Astrocyte (in vitro differentiated cells and primary cell): ENCODE results near the gene WDR37. TPM values are rescaled to one million over a fixed set of nuclear protein-coding genes. Genes with fewer than 3 reads are reported as not detected.
A peak's percentile ranks its signal among the peaks of the same experiment; 100 is the strongest.

Experiments
- DNase-seq: peaks from one replicate; pipeline ENCODE4 v3.0.0-alpha.2; 2010; ENCODE audit warnings: low read depth
- FAIRE-seq: peaks from 2 replicates; lab custom pipeline; 2011; peaks lifted over from hg19 to GRCh38; lab: Jason Lieb, UNC
- H2AFZ ChIP-seq: 2 replicates; pipeline ENCODE4 v1.6.0; 2012; ENCODE audit warnings: low read depth, low read length, inconsistent platforms
- H3K27ac ChIP-seq: 2 replicates; pipeline ENCODE4 v1.5.1; 2011; ENCODE audit warnings: low read depth, low read length, inconsistent platforms
- H3K27me3 ChIP-seq: 2 replicates; pipeline ENCODE4 v1.6.0; 2011; ENCODE audit warnings: low read length, inconsistent platforms; ENCODE audit not compliant: insufficient read depth
- H3K36me3 ChIP-seq: 2 replicates; pipeline ENCODE4 v1.5.1; 2011; ENCODE audit warnings: low read length, inconsistent platforms; ENCODE audit not compliant: insufficient read depth
- H3K4me1 ChIP-seq: 2 replicates; pipeline ENCODE4 v1.5.1; 2011; ENCODE audit warnings: low read length, inconsistent platforms; ENCODE audit not compliant: insufficient read depth
- H3K4me2 ChIP-seq: 2 replicates; pipeline ENCODE4 v1.6.0; 2012; ENCODE audit warnings: low read length, inconsistent platforms
- H3K4me3 ChIP-seq: 2 replicates; pipeline ENCODE4 v1.5.1; 2011; ENCODE audit warnings: low read depth, mild to moderate bottlenecking, low read length, inconsistent platforms; ENCODE audit not compliant: insufficient read depth
- H3K79me2 ChIP-seq: 2 replicates; pipeline ENCODE4 v1.6.0; 2012; ENCODE audit warnings: mild to moderate bottlenecking, low read length, inconsistent platforms; ENCODE audit not compliant: insufficient read depth
- H3K9ac ChIP-seq: 2 replicates; pipeline ENCODE4 v1.6.0; 2012; ENCODE audit warnings: mild to moderate bottlenecking, low read length, inconsistent platforms
- H3K9me3 ChIP-seq: 2 replicates; pipeline ENCODE4 v1.5.1; 2012; ENCODE audit warnings: low read depth, mild to moderate bottlenecking, low read length, inconsistent platforms; ENCODE audit not compliant: insufficient read depth
- H4K20me1 ChIP-seq: 2 replicates; pipeline ENCODE4 v1.6.0; 2012; ENCODE audit warnings: low read length, inconsistent platforms; ENCODE audit not compliant: insufficient read depth
- H3K27ac Mint-ChIP-seq: one replicate; pipeline ENCODE4 v1.8.0; 2021; ENCODE audit warnings: mild to moderate bottlenecking, mixed read lengths; ENCODE audit not compliant: unreplicated experiment
- H3K27me3 Mint-ChIP-seq: one replicate; pipeline ENCODE4 v1.8.0; 2021; ENCODE audit warnings: low read depth, mixed read lengths; ENCODE audit not compliant: unreplicated experiment
- H3K36me3 Mint-ChIP-seq: one replicate; pipeline ENCODE4 v1.8.0; 2021; ENCODE audit warnings: low read depth, mixed read lengths; ENCODE audit not compliant: unreplicated experiment
- H3K4me1 Mint-ChIP-seq: one replicate; pipeline ENCODE4 v1.8.0; 2021; ENCODE audit warnings: low read depth, mixed read lengths; ENCODE audit not compliant: unreplicated experiment
- H3K4me3 Mint-ChIP-seq: one replicate; pipeline ENCODE4 v1.8.0; 2021; ENCODE audit warnings: mild to moderate bottlenecking, moderate library complexity, mixed read lengths; ENCODE audit not compliant: unreplicated experiment
- H3K9me3 Mint-ChIP-seq: one replicate; pipeline ENCODE4 v1.8.0; 2021; ENCODE audit warnings: mild to moderate bottlenecking, mixed read lengths; ENCODE audit not compliant: unreplicated experiment
- CTCF ChIP-seq: IDR thresholded peaks from 2 replicates; pipeline ENCODE4 v1.5.1; 2011; ENCODE audit warnings: low read depth, mild to moderate bottlenecking, inconsistent platforms, low read length, moderate library complexity; ENCODE audit not compliant: insufficient read depth
- EZH2 ChIP-seq: IDR thresholded peaks from 2 replicates; pipeline ENCODE4 v1.6.1; 2012; ENCODE audit warnings: mild to moderate bottlenecking, low read length, inconsistent platforms; ENCODE audit not compliant: insufficient read depth
- total RNA-seq: library from RNA; stranded (reverse); gene quantifications from 2 replicates; pipeline ENCODE4 v1.2.1, GENCODE V29; 2021

WDR37 gene
- total RNA-seq, 1 donor from 2014 or later = 22.8 TPM

GRCh38 chr10:1109795-1110673 is 53.8 kb downstream of the WDR37 start:
- H3K9ac ChIP-seq = peak overlapping the region; percentile 16
- peaks cover 8% of the 10 kb centered on the region for H4K20me1 ChIP-seq
- Mint-ChIP-seq H3K4me1 (peaks cover 23% of the 10 kb centered on the region), H3K27me3 (no peaks in the 10 kb centered on the region), H3K9me3 (no peaks in the 10 kb centered on the region), H3K36me3 (peaks cover 34% of the 10 kb centered on the region), H3K4me3 (peak overlapping the region; percentile 67), H3K27ac (peak overlapping the region; percentile 96)
- FAIRE-seq (peak; percentile 80), DNase-seq (peak; percentile 86)
- H3K4me3 ChIP-seq = no peak overlapping the region
- no peaks in the 10 kb centered on the region for H3K27me3 ChIP-seq
- no peak overlapping the region for H2AFZ ChIP-seq
- H3K79me2 ChIP-seq = peaks cover 22% of the 10 kb centered on the region
- peak overlapping the region; percentile 71 for H3K27ac ChIP-seq
- peak overlapping the region; percentile 63 for H3K4me2 ChIP-seq
- TF ChIP-seq CTCF (peak; percentile 72), EZH2 (no peak)
- H3K9me3 ChIP-seq = no peaks in the 10 kb centered on the region
- peaks cover 27% of the 10 kb centered on the region for H3K36me3 ChIP-seq
- peaks cover 7% of the 10 kb centered on the region for H3K4me1 ChIP-seq

- H3K4me2 ChIP-seq = peak overlapping the region; percentile 63
- Mint-ChIP-seq H3K36me3 (peaks cover 33% of the 10 kb centered on the region), H3K27me3 (no peaks in the 10 kb centered on the region), H3K27ac (peak overlapping the region; percentile 96), H3K4me1 (peaks cover 23% of the 10 kb centered on the region), H3K4me3 (peak overlapping the region; percentile 67), H3K9me3 (no peaks in the 10 kb centered on the region)
- peaks cover 22% of the 10 kb centered on the region for H3K79me2 ChIP-seq
- DNase-seq (no peak), FAIRE-seq (no peak)
- H3K27ac ChIP-seq = peak overlapping the region; percentile 71
- no peaks in the 10 kb centered on the region for H3K9me3 ChIP-seq
- peaks cover 7% of the 10 kb centered on the region for H3K4me1 ChIP-seq
- peaks cover 15% of the 10 kb centered on the region for H4K20me1 ChIP-seq
- no peak overlapping the region for H2AFZ ChIP-seq
- no peaks in the 10 kb centered on the region for H3K27me3 ChIP-seq
- H3K36me3 ChIP-seq = peaks cover 25% of the 10 kb centered on the region
- no peak overlapping the region for H3K4me3 ChIP-seq
- H3K9ac ChIP-seq = peak overlapping the region; percentile 16
- TF ChIP-seq CTCF = no peak
- TF ChIP-seq EZH2 = no peak
Observed at GRCh38 chr10:1110674-1111119, 54.5 kb downstream of the WDR37 start.

GRCh38 chr10:1114315-1114714 is 58.1 kb downstream of the WDR37 start:
- Mint-ChIP-seq H3K27me3 (no peaks in the 10 kb centered on the region), H3K4me3 (no peak overlapping the region), H3K9me3 (no peaks in the 10 kb centered on the region), H3K27ac (no peak overlapping the region), H3K4me1 (peaks cover 23% of the 10 kb centered on the region), H3K36me3 (peaks cover 39% of the 10 kb centered on the region)
- TF ChIP-seq EZH2 = no peak
- TF ChIP-seq CTCF = no peak
- H3K4me3 ChIP-seq = no peak overlapping the region
- no peak overlapping the region for H3K27ac ChIP-seq
- no peak overlapping the region for H3K4me2 ChIP-seq
- FAIRE-seq (no peak), DNase-seq (no peak)
- H3K9ac ChIP-seq = no peak overlapping the region
- H3K79me2 ChIP-seq = peaks cover 15% of the 10 kb centered on the region
- H3K9me3 ChIP-seq = no peaks in the 10 kb centered on the region
- peaks cover 7% of the 10 kb centered on the region for H3K4me1 ChIP-seq
- peaks cover 26% of the 10 kb centered on the region for H4K20me1 ChIP-seq
- H2AFZ ChIP-seq = no peak overlapping the region
- peaks cover 8% of the 10 kb centered on the region for H3K36me3 ChIP-seq
- no peaks in the 10 kb centered on the region for H3K27me3 ChIP-seq
